Brain pericyte (primary cell): Measurements from ENCODE around the gene DENND1B.
"Not testable (repeated sequence)": the region's sequence is repeated elsewhere in the genome, so short reads cannot be mapped to it uniquely, and the experiment has no call there.

ENCODE experiments used
- DNase-seq: peaks from one replicate; pipeline ENCODE4 v3.0.0-alpha.2; 2012; ENCODE audit warnings: low read depth, low spot score

DENND1B gene

GRCh38 chr1:197632651-197633050 is 142.6 kb downstream of the DENND1B start:
- no peak for DNase-seq

- no peak for DNase-seq
These were observed 143.3 kb downstream of the DENND1B start for GRCh38 chr1:197632005-197632404.

GRCh38 chr1:197622371-197622770 is 152.9 kb downstream of the DENND1B start:
- no peak for DNase-seq

- DNase-seq = no peak
These were observed 153.5 kb downstream of the DENND1B start for GRCh38 chr1:197621761-197622160.

- DNase-seq = no peak
These were observed 154.5 kb downstream of the DENND1B start for GRCh38 chr1:197620714-197621163.

GRCh38 chr1:197619008-197619640 is 156.2 kb downstream of the DENND1B start:
- no peak for DNase-seq

GRCh38 chr1:197618061-197618460 is 157.2 kb downstream of the DENND1B start:
- no peak for DNase-seq

GRCh38 chr1:197615693-197616011 is 159.6 kb downstream of the DENND1B start:
- DNase-seq = no peak

GRCh38 chr1:197614916-197615692 is 160.2 kb downstream of the DENND1B start:
- no peak for DNase-seq

GRCh38 chr1:197606168-197606845 is 169.0 kb downstream of the DENND1B start:
- DNase-seq = no peak

GRCh38 chr1:197604302-197604701 is 171.0 kb downstream of the DENND1B start:
- no peak for DNase-seq

GRCh38 chr1:197600751-197601150 is 174.5 kb downstream of the DENND1B start:
- DNase-seq = no peak

- no peak for DNase-seq
These were observed 175.5 kb downstream of the DENND1B start for GRCh38 chr1:197599789-197600188.

GRCh38 chr1:197598935-197599334 is 176.3 kb downstream of the DENND1B start:
- no peak for DNase-seq

- no peak for DNase-seq
These were observed 179.9 kb downstream of the DENND1B start for GRCh38 chr1:197595304-197595904.

- DNase-seq = no peak
These were observed 184.6 kb downstream of the DENND1B start for GRCh38 chr1:197590687-197591086.

- no peak for DNase-seq
These were observed 189.5 kb downstream of the DENND1B start for GRCh38 chr1:197585809-197586208.

GRCh38 chr1:197577580-197577979 is 197.7 kb downstream of the DENND1B start:
- no peak for DNase-seq

- DNase-seq = not testable (repeated sequence)
These were observed 199.7 kb downstream of the DENND1B start for GRCh38 chr1:197575531-197575930.

GRCh38 chr1:197572169-197572568 is 203.1 kb downstream of the DENND1B start:
- DNase-seq = no peak

- no peak for DNase-seq
These were observed 207.8 kb downstream of the DENND1B start for GRCh38 chr1:197567442-197567841.

GRCh38 chr1:197561041-197561440 is 214.2 kb downstream of the DENND1B start:
- DNase-seq = no peak
